H9 (cell line): ENCODE measurements around the gene MAGEA4. TPM values are rescaled to one million over a fixed set of nuclear protein-coding genes. Genes with fewer than 3 reads are reported as not detected.

Experiments
- DNase-seq: peaks from one replicate; pipeline ENCODE4 v3.0.0-alpha.2; 2017
- H2AFZ ChIP-seq: one replicate; pipeline ENCODE4 v1.6.1; 2013; ENCODE audit warnings: mild to moderate bottlenecking, low read length, control low read depth, moderate library complexity
- H2AK5ac ChIP-seq: 2 replicates; pipeline ENCODE4 v1.6.1; 2013; ENCODE audit warnings: low read length, control low read depth, mixed read lengths; ENCODE audit not compliant: insufficient read length
- H2BK120ac ChIP-seq: one replicate; pipeline ENCODE4 v1.6.1; 2013; ENCODE audit warnings: low read depth, mild to moderate bottlenecking, low read length, control low read depth, inconsistent platforms; ENCODE audit not compliant: poor library complexity, severe bottlenecking
- H2BK12ac ChIP-seq: 2 replicates; pipeline ENCODE4 v1.6.1; 2013; ENCODE audit warnings: low read length, control low read depth, mixed read lengths, low read depth; ENCODE audit not compliant: insufficient read length
- H2BK15ac ChIP-seq: 2 replicates; pipeline ENCODE4 v1.6.1; 2013; ENCODE audit warnings: low read depth, low read length, control low read depth
- H2BK20ac ChIP-seq: one replicate; pipeline ENCODE4 v1.6.1; 2013; ENCODE audit warnings: low read depth, mild to moderate bottlenecking, low read length, control low read depth, inconsistent platforms; ENCODE audit not compliant: poor library complexity, severe bottlenecking
- H2BK5ac ChIP-seq: 2 replicates; pipeline ENCODE4 v1.6.1; 2013; ENCODE audit warnings: low read length, control low read depth, mixed read lengths; ENCODE audit not compliant: insufficient read length
- H3K14ac ChIP-seq: 2 replicates; pipeline ENCODE4 v1.6.1; 2013; ENCODE audit warnings: low read length, control low read depth; ENCODE audit not compliant: insufficient read depth
- H3K18ac ChIP-seq: 2 replicates; pipeline ENCODE4 v1.6.1; 2013; ENCODE audit warnings: low read depth, mild to moderate bottlenecking, mixed read lengths, low read length, control low read depth; ENCODE audit not compliant: insufficient read length
- H3K23ac ChIP-seq: 2 replicates; pipeline ENCODE4 v1.6.1; 2013; ENCODE audit warnings: low read length, control low read depth, mixed read lengths, low read depth; ENCODE audit not compliant: insufficient read length
- H3K23me2 ChIP-seq: 2 replicates; pipeline ENCODE4 v1.6.1; 2013; ENCODE audit warnings: low read depth, mild to moderate bottlenecking, mixed read lengths, low read length, control low read depth; ENCODE audit not compliant: insufficient read length, poor library complexity, severe bottlenecking
- H3K27ac ChIP-seq: 2 replicates; pipeline ENCODE4 v1.5.1; 2013; ENCODE audit warnings: low read length, control low read depth, mixed read lengths, low read depth; ENCODE audit not compliant: insufficient read length
- H3K27me3 ChIP-seq: 2 replicates; pipeline ENCODE4 v1.6.1; 2013; ENCODE audit warnings: low read length, control low read depth, inconsistent platforms; ENCODE audit not compliant: insufficient read depth
- H3K4ac ChIP-seq: 2 replicates; pipeline ENCODE4 v1.6.1; 2013; ENCODE audit warnings: low read depth, mild to moderate bottlenecking, control low read depth, inconsistent platforms, low read length, moderate library complexity
- H3K4me1 ChIP-seq: 2 replicates; pipeline ENCODE4 v1.6.1; 2013; ENCODE audit warnings: low read length, control low read depth, inconsistent platforms; ENCODE audit not compliant: insufficient read depth
- H3K4me2 ChIP-seq: 2 replicates; pipeline ENCODE4 v1.6.1; 2013; ENCODE audit warnings: low read length, control low read depth, mixed read lengths; ENCODE audit not compliant: insufficient read length, insufficient read depth
- H3K56ac ChIP-seq: 2 replicates; pipeline ENCODE4 v1.6.1; 2013; ENCODE audit warnings: low read depth, mild to moderate bottlenecking, mixed read lengths, low read length, control low read depth; ENCODE audit not compliant: insufficient read length
- H3K79me1 ChIP-seq: 2 replicates; pipeline ENCODE4 v1.6.1; 2013; ENCODE audit warnings: low read depth, mild to moderate bottlenecking, moderate library complexity, low read length, control low read depth, inconsistent platforms; ENCODE audit not compliant: insufficient read depth, poor library complexity, severe bottlenecking
- H3K79me2 ChIP-seq: 2 replicates; pipeline ENCODE4 v1.6.1; 2013; ENCODE audit warnings: low read length, control low read depth, inconsistent platforms; ENCODE audit not compliant: insufficient read depth
- H3K9ac ChIP-seq: 2 replicates; pipeline ENCODE4 v1.6.1; 2013; ENCODE audit warnings: low read length, control low read depth, mixed read lengths; ENCODE audit not compliant: insufficient read length; ENCODE audit errors: extremely low read depth
- H3K9me3 ChIP-seq: one replicate; pipeline ENCODE4 v1.6.1; 2013; ENCODE audit warnings: low read depth, low read length, inconsistent platforms; ENCODE audit not compliant: control insufficient read depth
- H3T11ph ChIP-seq: one replicate; pipeline ENCODE4 v1.6.1; 2013; ENCODE audit warnings: mild to moderate bottlenecking, low read length, control low read depth, inconsistent platforms
- H4K20me1 ChIP-seq: one replicate; pipeline ENCODE4 v1.6.1; 2013; ENCODE audit not compliant: control insufficient read depth, insufficient read length, insufficient read depth
- H4K5ac ChIP-seq: 2 replicates; pipeline ENCODE4 v1.6.1; 2013; ENCODE audit warnings: low read depth, mild to moderate bottlenecking, mixed read lengths, low read length, control low read depth; ENCODE audit not compliant: insufficient read length
- H4K8ac ChIP-seq: replicated peaks from 2 replicates; pipeline ENCODE4 v1.6.1; 2013; ENCODE audit warnings: low read length, control low read depth, mixed read lengths, low read depth; ENCODE audit not compliant: insufficient read length
- H4K91ac ChIP-seq: 2 replicates; pipeline ENCODE4 v1.6.1; 2013; ENCODE audit warnings: low read depth, mild to moderate bottlenecking, moderate library complexity, mixed read lengths, low read length, control low read depth; ENCODE audit not compliant: insufficient read length
- H3K27ac Mint-ChIP-seq, 3 experiments: 2 replicates in 2 of 3; 3 replicates in 1 of 3; pipeline ENCODE4 v1.8.0; 2020 to 2021; ENCODE audit warnings: mixed read lengths in 3 of 3, mild to moderate bottlenecking in 1 of 3, moderate library complexity in 1 of 3
- H3K27me3 Mint-ChIP-seq: 2 replicates; pipeline ENCODE4 v1.8.0; 2021; ENCODE audit warnings: low read depth, mild to moderate bottlenecking, moderate library complexity, mixed read lengths
- H3K36me3 Mint-ChIP-seq, 3 experiments: 2 replicates in 2 of 3; 3 replicates in 1 of 3; pipeline ENCODE4 v1.8.0; 2020 to 2021; ENCODE audit warnings: low read depth in 3 of 3, mixed read lengths in 3 of 3; ENCODE audit not compliant: insufficient read depth in 1 of 3
- H3K4me1 Mint-ChIP-seq, 2 experiments: 2 replicates each; pipeline ENCODE4 v1.8.0; 2020; ENCODE audit warnings: mixed read lengths in 2 of 2
- H3K4me3 Mint-ChIP-seq, 2 experiments: 2 replicates in 1 of 2; 3 replicates in 1 of 2; pipeline ENCODE4 v1.8.0; 2020 to 2021; ENCODE audit warnings: mild to moderate bottlenecking in 2 of 2, mixed read lengths in 2 of 2, moderate library complexity in 1 of 2
- H3K9me3 Mint-ChIP-seq, 2 experiments: 2 replicates in 1 of 2; 3 replicates in 1 of 2; pipeline ENCODE4 v1.8.0; 2020; ENCODE audit warnings: mild to moderate bottlenecking in 2 of 2, mixed read lengths in 2 of 2, moderate library complexity in 1 of 2
- WGBS: extraction: QIAGEN DNeasy Blood & Tissue Kit; methylation state at CpG from one replicate; pipeline ENCODE4 v1.1.7; 2013; ENCODE audit warnings: missing lambda C conversion rate, low lambda C conversion rate, mixed read lengths; ENCODE audit not compliant: insufficient read length; ENCODE audit errors: extremely low coverage; 5-methylcytosine and 5-hydroxymethylcytosine counted together
- total RNA-seq: library from RNA; stranded (reverse); gene quantifications from 2 replicates; pipeline ENCODE4 v1.2.1, GENCODE V29; 2021
- TF ChIP-seq, protein P1 (sequence below): fragments of 200-600 bp; sonication (generic); conservative IDR thresholded peaks from 3 replicates; pipeline ENCODE4 v1.8.0; 2021; ENCODE audit warnings: antibody characterized with exemption, mild to moderate bottlenecking

Gene MAGEA4
- total RNA-seq, 1 experiment from 2014 or later: 0.68 TPM

GRCh38 chrX:151920101-151920500 is 7.4 kb downstream of the MAGEA4 start:
- Histone ChIP-seq H3K9ac (no peak overlapping the region), H2BK120ac (no peak overlapping the region), H4K8ac (no peak overlapping the region), H3K27ac (no peak overlapping the region), H3K4me1 (no peaks in the 10 kb centered on the region), H2BK12ac (no peak overlapping the region), H3K18ac (no peak overlapping the region), H3K23ac (no peak overlapping the region), H2AK5ac (no peak overlapping the region), H2AFZ (no peak overlapping the region), H2BK20ac (no peak overlapping the region), H3K9me3 (peaks cover 9% of the 10 kb centered on the region), H3K79me2 (no peaks in the 10 kb centered on the region), H3K4ac (no peak overlapping the region), H4K20me1 (no peaks in the 10 kb centered on the region), H3K56ac (no peak overlapping the region), H3K14ac (no peak overlapping the region), H3K79me1 (no peaks in the 10 kb centered on the region), H4K91ac (no peak overlapping the region), H3T11ph (no peak overlapping the region), H3K27me3 (no peaks in the 10 kb centered on the region), H2BK5ac (no peak overlapping the region), H2BK15ac (no peak overlapping the region), H3K23me2 (no peaks in the 10 kb centered on the region), H3K4me2 (no peak overlapping the region), H4K5ac (no peak overlapping the region)
- no peaks in the 10 kb centered on the region for H3K4me1 Mint-ChIP-seq
- no peaks in the 10 kb centered on the region; a peak in 1 of 7 replicates for H3K36me3 Mint-ChIP-seq
- H3K4me3 Mint-ChIP-seq: no peak overlapping the region
- no CpG with 5 or more reads among the region's 12 CpGs for WGBS
- peaks cover 43 to 50% of the 10 kb centered on the region in 2 experiments for H3K9me3 Mint-ChIP-seq
- H3K27me3 Mint-ChIP-seq: no peaks in the 10 kb centered on the region
- TF ChIP-seq, protein P1, sequence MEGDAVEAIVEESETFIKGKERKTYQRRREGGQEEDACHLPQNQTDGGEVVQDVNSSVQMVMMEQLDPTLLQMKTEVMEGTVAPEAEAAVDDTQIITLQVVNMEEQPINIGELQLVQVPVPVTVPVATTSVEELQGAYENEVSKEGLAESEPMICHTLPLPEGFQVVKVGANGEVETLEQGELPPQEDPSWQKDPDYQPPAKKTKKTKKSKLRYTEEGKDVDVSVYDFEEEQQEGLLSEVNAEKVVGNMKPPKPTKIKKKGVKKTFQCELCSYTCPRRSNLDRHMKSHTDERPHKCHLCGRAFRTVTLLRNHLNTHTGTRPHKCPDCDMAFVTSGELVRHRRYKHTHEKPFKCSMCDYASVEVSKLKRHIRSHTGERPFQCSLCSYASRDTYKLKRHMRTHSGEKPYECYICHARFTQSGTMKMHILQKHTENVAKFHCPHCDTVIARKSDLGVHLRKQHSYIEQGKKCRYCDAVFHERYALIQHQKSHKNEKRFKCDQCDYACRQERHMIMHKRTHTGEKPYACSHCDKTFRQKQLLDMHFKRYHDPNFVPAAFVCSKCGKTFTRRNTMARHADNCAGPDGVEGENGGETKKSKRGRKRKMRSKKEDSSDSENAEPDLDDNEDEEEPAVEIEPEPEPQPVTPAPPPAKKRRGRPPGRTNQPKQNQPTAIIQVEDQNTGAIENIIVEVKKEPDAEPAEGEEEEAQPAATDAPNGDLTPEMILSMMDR: no peak
- no peak overlapping the region for H3K27ac Mint-ChIP-seq
- DNase-seq: no peak
